SU-DHL-6 (cell line): ENCODE measurements around the gene BHMT.

Experiments used
- EZH2phosphoT487 ChIP-seq: fragments of 200-600 bp; sonication (generic), shearing (Covaris generic); conservative IDR thresholded peaks from 2 replicates; pipeline ENCODE4 v1.6.1; 2018; ENCODE audit warnings: mild to moderate bottlenecking, antibody characterized with exemption, low read length, moderate library complexity, mixed read lengths
- TF ChIP-seq, protein P1 (sequence below): fragments of 200-600 bp; sonication (generic); IDR thresholded peaks from one replicate; pipeline ENCODE4 v1.5.1; 2017; ENCODE audit warnings: antibody characterized with exemption, mild to moderate bottlenecking, low read length, moderate library complexity; ENCODE audit not compliant: insufficient read depth, poor library complexity, severe bottlenecking

DNA sequence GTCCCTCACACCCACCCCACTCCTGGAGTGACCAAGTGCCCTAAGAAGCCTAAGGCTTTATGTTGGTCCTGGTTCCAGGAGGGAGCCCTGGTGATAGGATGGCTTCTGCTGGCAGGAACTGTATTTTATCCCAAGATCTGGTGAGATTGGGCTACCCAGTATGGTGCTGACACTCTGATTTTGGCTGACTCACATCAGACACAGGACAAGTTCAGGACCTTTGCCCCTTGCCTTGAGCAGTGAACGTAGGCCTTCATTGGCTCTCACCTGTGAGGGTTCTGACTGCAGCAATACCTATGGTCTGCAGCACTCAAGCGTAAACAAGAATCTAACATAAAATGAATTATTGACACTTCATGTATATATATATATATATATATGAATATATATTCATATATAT is 25.0 kb downstream of the BHMT start:
- TF ChIP-seq, protein P1, sequence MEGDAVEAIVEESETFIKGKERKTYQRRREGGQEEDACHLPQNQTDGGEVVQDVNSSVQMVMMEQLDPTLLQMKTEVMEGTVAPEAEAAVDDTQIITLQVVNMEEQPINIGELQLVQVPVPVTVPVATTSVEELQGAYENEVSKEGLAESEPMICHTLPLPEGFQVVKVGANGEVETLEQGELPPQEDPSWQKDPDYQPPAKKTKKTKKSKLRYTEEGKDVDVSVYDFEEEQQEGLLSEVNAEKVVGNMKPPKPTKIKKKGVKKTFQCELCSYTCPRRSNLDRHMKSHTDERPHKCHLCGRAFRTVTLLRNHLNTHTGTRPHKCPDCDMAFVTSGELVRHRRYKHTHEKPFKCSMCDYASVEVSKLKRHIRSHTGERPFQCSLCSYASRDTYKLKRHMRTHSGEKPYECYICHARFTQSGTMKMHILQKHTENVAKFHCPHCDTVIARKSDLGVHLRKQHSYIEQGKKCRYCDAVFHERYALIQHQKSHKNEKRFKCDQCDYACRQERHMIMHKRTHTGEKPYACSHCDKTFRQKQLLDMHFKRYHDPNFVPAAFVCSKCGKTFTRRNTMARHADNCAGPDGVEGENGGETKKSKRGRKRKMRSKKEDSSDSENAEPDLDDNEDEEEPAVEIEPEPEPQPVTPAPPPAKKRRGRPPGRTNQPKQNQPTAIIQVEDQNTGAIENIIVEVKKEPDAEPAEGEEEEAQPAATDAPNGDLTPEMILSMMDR: no peak
- TF ChIP-seq EZH2phosphoT487: no peak
